Prostate gland (tissue), 2 donors: ENCODE data around the gene B3GLCT. TPM values are rescaled to one million over a fixed set of nuclear protein-coding genes. Genes with fewer than 3 reads are reported as not detected.

ENCODE experiments used
- DNase-seq: peaks from one replicate; pipeline ENCODE4 v3.0.0-alpha.2; 2019; ENCODE audit warnings: low spot score
- H3K27ac ChIP-seq, 2 donors: fragments of 200-600 bp; sonication (generic); 2 replicates each; pipeline ENCODE4 v1.5.1; 2017 to 2019
- H3K27me3 ChIP-seq: fragments of 200-600 bp; sonication (generic); replicated peaks from 2 replicates; pipeline ENCODE4 v1.5.1; 2019; ENCODE audit not compliant: insufficient read depth
- H3K36me3 ChIP-seq, 2 donors: fragments of 200-600 bp; sonication (generic); 1 replicate in 1 of 2; 2 replicates in 1 of 2; pipeline versions ENCODE4 v1.5.1 to v1.8.1; 2017 to 2019
- H3K4me1 ChIP-seq: fragments of 200-600 bp; sonication (generic); replicated peaks from 2 replicates; pipeline ENCODE4 v1.5.1; 2019
- H3K4me3 ChIP-seq, 2 donors: fragments of 200-600 bp; sonication (generic); 2 replicates each; pipeline ENCODE4 v1.5.1; 2017 to 2019
- H3K9me3 ChIP-seq: fragments of 200-600 bp; sonication (generic); 2 replicates; pipeline ENCODE4 v1.5.1; 2017
- POLR2A ChIP-seq: fragments of 450-650 bp; IDR thresholded peaks from one replicate; pipeline ENCODE4 v1.6.1; 2016; ENCODE audit warnings: antibody characterized with exemption, mild to moderate bottlenecking
- POLR2AphosphoS5 ChIP-seq: sonication (generic); formaldehyde crosslinking; IDR thresholded peaks from one replicate; pipeline ENCODE4 v1.6.1; 2017; ENCODE audit warnings: antibody characterized with exemption
- WGBS: methylation state at CpG from one replicate; pipeline ENCODE4 v1.1.5; 2018; 5-methylcytosine and 5-hydroxymethylcytosine counted together
- intact Hi-C: fragments of 100-400 bp; cut with DNase I; formaldehyde crosslinking; loops from one replicate; pipeline ENCODE4 v1.14.2; 2022
- total RNA-seq, 2 donors: library from RNA; depleted of rRNA; stranded (reverse); fragments of >200 nt; gene quantifications; one replicate each; pipeline ENCODE4 v1.1.0, GENCODE V29; 2016
- TF ChIP-seq, protein P1 (sequence below), 4 experiments: fragments of 200-600 bp in 2 of 4; fragments of 450-650 bp in 2 of 4; sonication (generic) in 2 of 4; IDR thresholded peaks; 1 replicate in 3 of 4; 2 replicates in 1 of 4; pipeline ENCODE4 v1.5.1; 2016 to 2019; ENCODE audit warnings: antibody characterized with exemption in 4 of 4, mild to moderate bottlenecking in 2 of 4, moderate library complexity in 2 of 4

B3GLCT gene
- total RNA-seq, result 10 to 100 TPM in 1 of 2 donors, 1 to 10 TPM in 1; 4.4 to 14.7 TPM

DNA sequence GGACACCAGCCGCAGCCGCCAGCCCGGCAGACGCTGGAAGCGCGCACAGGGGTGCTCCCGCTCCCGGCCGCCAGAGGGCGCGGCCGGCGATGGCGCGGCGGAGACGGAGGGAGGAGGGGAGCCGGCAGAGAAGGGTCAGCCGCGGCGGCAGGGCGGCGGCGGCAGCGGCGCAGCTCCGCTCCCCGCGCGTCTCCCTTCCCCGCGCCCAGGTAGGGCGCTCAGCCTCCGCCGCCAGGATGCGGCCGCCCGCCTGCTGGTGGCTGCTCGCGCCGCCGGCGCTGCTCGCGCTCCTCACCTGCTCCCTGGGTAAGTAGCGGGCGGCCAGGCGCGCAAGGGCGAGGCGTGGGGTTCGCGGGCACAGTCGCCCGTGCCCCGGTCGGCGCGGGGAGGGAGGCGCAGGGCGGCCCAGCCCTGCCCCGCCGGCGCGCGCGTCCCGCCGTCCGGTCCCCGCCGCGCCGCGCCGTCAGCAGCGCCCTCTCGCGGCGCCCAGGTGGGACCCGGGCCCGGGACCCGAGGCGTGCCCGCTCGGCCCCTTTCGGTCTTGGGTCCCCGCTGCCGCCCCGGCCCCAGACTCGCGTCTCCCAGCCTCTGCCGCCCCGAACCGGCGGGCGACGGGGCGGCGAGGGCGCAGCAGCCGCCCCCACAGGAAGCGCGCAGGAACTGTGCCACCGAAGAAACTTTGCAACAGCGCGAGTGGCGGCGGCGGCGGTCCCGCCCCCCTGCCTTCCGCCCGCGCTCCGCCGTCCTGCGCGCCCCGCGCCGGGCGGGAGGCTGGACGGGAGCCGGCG, at the start of gene B3GLCT:
Gene B3GLCT, plus strand, starts transcription at position 127 of the 788 bp plus-strand sequence. Its CDS starts 110 bp downstream, at position 237.
- intact Hi-C loops, result loop anchor here (5.0 kb wide), 1 partner anchor 38 kb away; the partner anchor contains the start of gene HSPH1
- peak; percentile 65 for DNase-seq
- peak within 1 kb of the TSS; percentile 77 to 78 for H3K4me3 ChIP-seq
- peak within 1 kb of the TSS; percentile 95 to 96 for H3K27ac ChIP-seq
- H3K27me3 ChIP-seq, result no peaks in the 10 kb centered on the region
- TF ChIP-seq POLR2AphosphoS5, result no peak
- TF ChIP-seq POLR2A, result peak; percentile 24
- TF ChIP-seq, protein P1, sequence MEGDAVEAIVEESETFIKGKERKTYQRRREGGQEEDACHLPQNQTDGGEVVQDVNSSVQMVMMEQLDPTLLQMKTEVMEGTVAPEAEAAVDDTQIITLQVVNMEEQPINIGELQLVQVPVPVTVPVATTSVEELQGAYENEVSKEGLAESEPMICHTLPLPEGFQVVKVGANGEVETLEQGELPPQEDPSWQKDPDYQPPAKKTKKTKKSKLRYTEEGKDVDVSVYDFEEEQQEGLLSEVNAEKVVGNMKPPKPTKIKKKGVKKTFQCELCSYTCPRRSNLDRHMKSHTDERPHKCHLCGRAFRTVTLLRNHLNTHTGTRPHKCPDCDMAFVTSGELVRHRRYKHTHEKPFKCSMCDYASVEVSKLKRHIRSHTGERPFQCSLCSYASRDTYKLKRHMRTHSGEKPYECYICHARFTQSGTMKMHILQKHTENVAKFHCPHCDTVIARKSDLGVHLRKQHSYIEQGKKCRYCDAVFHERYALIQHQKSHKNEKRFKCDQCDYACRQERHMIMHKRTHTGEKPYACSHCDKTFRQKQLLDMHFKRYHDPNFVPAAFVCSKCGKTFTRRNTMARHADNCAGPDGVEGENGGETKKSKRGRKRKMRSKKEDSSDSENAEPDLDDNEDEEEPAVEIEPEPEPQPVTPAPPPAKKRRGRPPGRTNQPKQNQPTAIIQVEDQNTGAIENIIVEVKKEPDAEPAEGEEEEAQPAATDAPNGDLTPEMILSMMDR (IDR thresholded peaks at IDR 0.05), result peak; percentile 84 to 95 (median 87)
- no peaks in the 10 kb centered on the region for H3K36me3 ChIP-seq
- WGBS, result 0% methylated on average over 5 of the region's 126 CpGs
- no peaks in the 10 kb centered on the region for H3K4me1 ChIP-seq
- no peaks in the 10 kb centered on the region for H3K9me3 ChIP-seq

DNA sequence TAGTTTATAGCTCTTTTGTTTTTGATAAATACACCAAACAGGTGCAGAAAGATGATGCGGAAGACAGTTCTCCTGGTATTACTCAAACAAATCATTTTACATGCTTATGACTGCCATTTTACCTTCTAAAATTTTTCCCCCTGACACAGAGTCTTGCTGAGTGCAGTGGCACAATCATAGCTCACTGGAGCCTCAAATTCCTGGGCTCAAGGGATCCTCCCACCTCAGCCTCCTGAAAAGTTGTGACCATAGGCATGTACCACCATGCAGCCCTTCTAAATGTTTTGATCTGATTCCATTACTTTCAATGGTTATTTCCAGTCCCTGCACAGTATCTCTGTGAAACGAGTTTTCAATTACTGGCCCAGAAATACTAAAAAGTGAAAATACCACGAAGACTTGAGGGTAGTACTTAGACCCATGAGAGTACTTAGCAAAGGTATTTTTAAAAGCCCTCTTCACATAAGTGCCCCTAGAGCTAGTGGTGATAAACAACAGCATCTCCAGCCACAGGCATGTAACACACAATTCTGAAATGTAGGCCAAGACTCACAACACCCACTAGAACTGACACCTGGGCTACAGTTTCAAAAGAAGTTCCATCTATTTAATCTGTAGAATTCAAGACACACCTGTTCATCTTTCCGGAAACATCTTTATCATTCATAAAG, 49.3 kb upstream of the B3GLCT start:
- H3K27ac ChIP-seq, result no peak overlapping the region
- H3K4me3 ChIP-seq, result no peak overlapping the region
- TF ChIP-seq POLR2A (no peak), POLR2AphosphoS5 (no peak)
- TF ChIP-seq, protein P1 (IDR thresholded peaks at IDR 0.05), result no peak
- DNase-seq, result no peak
- H3K36me3 ChIP-seq, result peaks cover 5 to 6% of the 10 kb centered on the region in 2 donors
- H3K27me3 ChIP-seq, result no peaks in the 10 kb centered on the region
- intact Hi-C loops, result no loop called here
- no peaks in the 10 kb centered on the region for H3K9me3 ChIP-seq
- WGBS, result 90% methylated on average over 4 of the region's 4 CpGs
- H3K4me1 ChIP-seq, result no peaks in the 10 kb centered on the region

DNA sequence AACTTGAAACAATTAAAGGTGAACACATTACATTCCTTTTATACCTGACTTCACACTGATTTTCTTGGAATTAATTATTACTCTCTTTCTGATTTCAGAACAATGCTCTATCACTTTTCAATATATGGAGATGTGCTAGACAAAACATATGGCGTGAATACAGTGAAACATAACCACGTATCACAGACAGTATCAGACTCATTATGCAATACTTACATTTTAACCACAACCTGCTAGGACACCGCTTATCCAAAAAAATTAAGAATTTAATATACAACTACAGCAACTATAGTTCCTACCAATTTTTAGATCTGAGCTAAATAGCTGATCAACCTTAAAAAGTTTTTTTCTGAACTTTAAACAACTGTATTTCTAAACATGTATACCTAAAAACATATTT, 47.9 kb upstream of the B3GLCT start:
- Histone ChIP-seq H3K36me3 (peaks cover 5 to 6% of the 10 kb centered on the region in 2 donors), H3K4me1 (no peaks in the 10 kb centered on the region), H3K27ac (no peak overlapping the region), H3K9me3 (no peaks in the 10 kb centered on the region), H3K27me3 (no peaks in the 10 kb centered on the region), H3K4me3 (no peak overlapping the region)
- intact Hi-C loops, result no loop called here
- WGBS, result 100% methylated on average over 3 of the region's 3 CpGs
- TF ChIP-seq, protein P1 (IDR thresholded peaks at IDR 0.05), result no peak
- no peak for TF ChIP-seq POLR2AphosphoS5
- no peak for TF ChIP-seq POLR2A
- DNase-seq, result no peak

DNA sequence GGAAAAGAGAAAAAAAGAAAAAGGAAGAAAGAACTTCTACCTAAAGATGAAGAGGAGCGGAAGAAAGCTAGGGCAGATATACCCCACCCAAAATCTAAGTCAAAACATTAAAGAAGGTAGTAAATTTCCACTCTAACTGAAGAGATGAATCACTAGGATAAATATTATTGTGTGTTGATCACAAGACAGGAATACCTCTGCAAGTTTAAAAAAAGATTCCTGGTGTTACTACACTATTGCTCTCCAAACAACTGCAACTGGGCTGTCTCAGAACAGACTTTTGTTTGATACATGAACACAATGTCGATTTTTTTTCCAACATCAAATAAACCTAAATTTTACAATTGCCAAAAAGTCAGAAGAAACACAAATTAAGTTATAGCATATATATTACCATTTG, 44.8 kb upstream of the B3GLCT start:
- 89% methylated on average over 2 of the region's 2 CpGs for WGBS
- intact Hi-C loops, result no loop called here

More for the DNA sequence above, 44.8 kb upstream of the B3GLCT start:
- no peak overlapping the region for H3K4me3 ChIP-seq
- no peaks in the 10 kb centered on the region for H3K27me3 ChIP-seq
- no peaks in the 10 kb centered on the region for H3K9me3 ChIP-seq
- no peak for DNase-seq
- H3K27ac ChIP-seq, result no peak overlapping the region
- TF ChIP-seq, protein P1 (IDR thresholded peaks at IDR 0.05), result no peak
- TF ChIP-seq POLR2A (no peak), POLR2AphosphoS5 (no peak)
- H3K36me3 ChIP-seq, result peaks cover 5 to 6% of the 10 kb centered on the region in 2 donors
- H3K4me1 ChIP-seq, result no peaks in the 10 kb centered on the region
